ENCODE data around the gene VWC2.

VWC2 gene

GRCh38 chr7:49911909-49912308 is 138.5 kb downstream of the VWC2 start:
- H3K4me3 ChIP-seq (ENCODE audit: low read depth, low read length), result no peak overlapping the region
- H3K27me3 ChIP-seq, result no peaks in the 10 kb centered on the region
- no peak for DNase-seq
- no peaks in the 10 kb centered on the region for H3K9me3 ChIP-seq
- H3K4me1 ChIP-seq, result no peaks in the 10 kb centered on the region
- H3K36me3 ChIP-seq, result no peaks in the 10 kb centered on the region
- TF ChIP-seq, protein P1, sequence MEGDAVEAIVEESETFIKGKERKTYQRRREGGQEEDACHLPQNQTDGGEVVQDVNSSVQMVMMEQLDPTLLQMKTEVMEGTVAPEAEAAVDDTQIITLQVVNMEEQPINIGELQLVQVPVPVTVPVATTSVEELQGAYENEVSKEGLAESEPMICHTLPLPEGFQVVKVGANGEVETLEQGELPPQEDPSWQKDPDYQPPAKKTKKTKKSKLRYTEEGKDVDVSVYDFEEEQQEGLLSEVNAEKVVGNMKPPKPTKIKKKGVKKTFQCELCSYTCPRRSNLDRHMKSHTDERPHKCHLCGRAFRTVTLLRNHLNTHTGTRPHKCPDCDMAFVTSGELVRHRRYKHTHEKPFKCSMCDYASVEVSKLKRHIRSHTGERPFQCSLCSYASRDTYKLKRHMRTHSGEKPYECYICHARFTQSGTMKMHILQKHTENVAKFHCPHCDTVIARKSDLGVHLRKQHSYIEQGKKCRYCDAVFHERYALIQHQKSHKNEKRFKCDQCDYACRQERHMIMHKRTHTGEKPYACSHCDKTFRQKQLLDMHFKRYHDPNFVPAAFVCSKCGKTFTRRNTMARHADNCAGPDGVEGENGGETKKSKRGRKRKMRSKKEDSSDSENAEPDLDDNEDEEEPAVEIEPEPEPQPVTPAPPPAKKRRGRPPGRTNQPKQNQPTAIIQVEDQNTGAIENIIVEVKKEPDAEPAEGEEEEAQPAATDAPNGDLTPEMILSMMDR (IDR thresholded peaks at IDR 0.05; ENCODE audit: low read depth, low read length), result no peak

DNA sequence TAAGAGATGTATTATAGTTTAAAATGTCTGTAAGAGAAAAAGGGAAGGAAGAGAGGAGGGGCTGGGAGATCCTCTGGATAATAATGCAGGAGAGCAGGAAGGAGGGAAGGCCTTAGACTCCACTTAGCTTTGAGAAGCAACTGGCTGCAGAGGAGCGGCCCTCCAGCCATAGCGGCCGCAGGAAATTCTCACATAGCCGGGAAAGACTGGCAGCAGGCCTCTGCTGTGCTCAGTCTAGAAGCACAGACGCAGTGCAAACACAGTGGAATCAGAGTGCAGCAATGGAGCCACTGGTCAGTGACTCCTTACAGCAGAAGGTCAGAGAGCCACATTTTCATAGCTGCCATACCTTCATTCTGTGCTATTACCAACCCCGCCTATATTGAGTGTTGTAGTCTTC is 153.3 kb downstream of the VWC2 start:
- no peak for DNase-seq
- no peaks in the 10 kb centered on the region for H3K36me3 ChIP-seq
- no peaks in the 10 kb centered on the region for H3K9me3 ChIP-seq
- TF ChIP-seq, protein P1 (IDR thresholded peaks at IDR 0.05; ENCODE audit: low read depth, low read length), result no peak
- no peak overlapping the region for H3K4me3 ChIP-seq (ENCODE audit: low read depth, low read length)
- no peaks in the 10 kb centered on the region for H3K4me1 ChIP-seq
- no peaks in the 10 kb centered on the region for H3K27me3 ChIP-seq

DNA sequence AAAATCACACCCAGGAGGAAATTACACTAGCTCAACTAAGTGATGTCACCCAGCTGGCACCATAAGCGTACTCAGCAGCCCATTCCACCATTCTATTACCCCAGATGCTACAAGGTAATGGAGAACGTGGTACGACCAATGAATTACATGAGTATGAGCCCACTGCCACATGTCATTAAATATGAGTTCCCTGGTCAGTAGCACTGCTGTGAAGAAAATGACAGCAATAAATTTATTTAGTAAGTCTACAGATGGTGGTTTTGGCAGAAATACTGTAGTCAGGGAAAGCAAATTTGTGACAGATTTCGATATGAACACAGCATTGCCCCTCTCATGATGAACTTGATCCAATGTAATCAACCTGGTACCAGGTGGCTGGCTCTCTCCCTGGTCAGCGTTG is 154.2 kb downstream of the VWC2 start:
- TF ChIP-seq, protein P1 (IDR thresholded peaks at IDR 0.05; ENCODE audit: low read depth, low read length), result no peak
- Histone ChIP-seq H3K36me3 (no peaks in the 10 kb centered on the region), H3K4me1 (no peaks in the 10 kb centered on the region), H3K9me3 (no peaks in the 10 kb centered on the region), H3K4me3 (ENCODE audit: low read depth, low read length) (no peak overlapping the region), H3K27me3 (no peaks in the 10 kb centered on the region)
- DNase-seq, result no peak

- DNase-seq, result no peak
- H3K9me3 ChIP-seq, result no peaks in the 10 kb centered on the region
- no peaks in the 10 kb centered on the region for H3K27me3 ChIP-seq
- no peaks in the 10 kb centered on the region for H3K36me3 ChIP-seq
- TF ChIP-seq, protein P1 (IDR thresholded peaks at IDR 0.05; ENCODE audit: low read depth, low read length), result no peak
- no peaks in the 10 kb centered on the region for H3K4me1 ChIP-seq
- no peak overlapping the region for H3K4me3 ChIP-seq (ENCODE audit: low read depth, low read length)
These were observed 155.3 kb downstream of the VWC2 start for GRCh38 chr7:49928787-49929186.

GRCh38 chr7:49931627-49932026 is 158.2 kb downstream of the VWC2 start:
- Histone ChIP-seq H3K27me3 (no peaks in the 10 kb centered on the region), H3K4me1 (no peaks in the 10 kb centered on the region), H3K4me3 (ENCODE audit: low read depth, low read length) (no peak overlapping the region), H3K36me3 (no peaks in the 10 kb centered on the region), H3K9me3 (no peaks in the 10 kb centered on the region)
- TF ChIP-seq, protein P1 (IDR thresholded peaks at IDR 0.05; ENCODE audit: low read depth, low read length), result no peak
- no peak for DNase-seq

DNA sequence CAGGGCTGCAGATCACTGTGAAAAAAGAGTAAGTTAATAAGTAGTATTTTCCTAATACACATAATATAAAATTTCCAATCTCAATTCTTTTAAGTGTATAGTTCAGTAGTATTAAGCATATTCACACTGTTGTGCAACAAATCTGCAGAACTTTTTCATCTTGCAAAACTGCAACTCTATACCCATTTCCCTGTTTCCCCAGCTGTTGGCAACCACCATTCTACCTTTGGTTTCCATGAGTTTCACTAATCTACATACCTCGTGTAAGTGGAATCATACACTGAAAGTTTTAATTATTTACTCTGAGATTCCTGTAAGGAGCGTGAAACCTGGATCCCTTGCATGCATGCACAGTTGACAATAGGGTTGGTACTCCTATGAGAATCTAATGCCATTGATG is 164.2 kb downstream of the VWC2 start:
- DNase-seq, result no peak
- H3K4me1 ChIP-seq, result no peaks in the 10 kb centered on the region
- H3K27me3 ChIP-seq, result no peaks in the 10 kb centered on the region
- no peaks in the 10 kb centered on the region for H3K9me3 ChIP-seq
- TF ChIP-seq, protein P1 (IDR thresholded peaks at IDR 0.05; ENCODE audit: low read depth, low read length), result no peak
- H3K4me3 ChIP-seq (ENCODE audit: low read depth, low read length), result no peak overlapping the region
- H3K36me3 ChIP-seq, result no peaks in the 10 kb centered on the region

Data from BE2C (cell line).